ENCODE measurements around the gene TBC1D10A. TPM values are rescaled to one million over a fixed set of nuclear protein-coding genes. Genes with fewer than 3 reads are reported as not detected.
A peak's percentile ranks its signal among the peaks of the same experiment; 100 is the strongest.

TBC1D10A gene
- total RNA-seq, 2 donors from 2014 or later: 34.3 to 35.8 TPM

DNA sequence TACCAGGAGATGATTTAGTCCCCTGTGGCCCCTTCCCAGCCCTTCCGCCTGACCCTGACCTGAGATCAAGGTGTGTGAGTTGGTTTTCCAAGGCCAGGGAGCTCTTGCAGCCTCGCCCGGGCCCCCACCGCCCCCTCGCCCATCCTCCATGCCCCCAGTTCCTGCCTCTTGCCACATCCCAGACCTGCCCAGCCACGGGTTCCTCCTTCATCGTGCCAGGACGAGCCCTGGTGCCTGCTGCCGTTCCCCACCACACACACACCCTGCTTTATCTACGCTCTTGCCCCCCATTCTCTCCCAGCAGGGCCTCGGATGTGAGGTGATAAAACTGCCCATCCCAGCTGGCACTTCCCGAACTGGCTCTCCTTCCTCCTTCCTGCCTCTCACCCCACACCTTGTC, 78.8 kb downstream of the TBC1D10A start:
- H3K36me3 ChIP-seq: no peaks in the 10 kb centered on the region
- H3K9ac ChIP-seq (ENCODE audit: low read depth in 2 of 2, low read length in 2 of 2): peak overlapping the region in 1 of 2 donors; percentile 78
- peaks cover 19% of the 10 kb centered on the region for H3K4me1 ChIP-seq
- intact Hi-C loops (cut with DNase I): no loop called here
- H3K27ac ChIP-seq: peak overlapping the region; percentile 82
- TF ChIP-seq, protein P1, sequence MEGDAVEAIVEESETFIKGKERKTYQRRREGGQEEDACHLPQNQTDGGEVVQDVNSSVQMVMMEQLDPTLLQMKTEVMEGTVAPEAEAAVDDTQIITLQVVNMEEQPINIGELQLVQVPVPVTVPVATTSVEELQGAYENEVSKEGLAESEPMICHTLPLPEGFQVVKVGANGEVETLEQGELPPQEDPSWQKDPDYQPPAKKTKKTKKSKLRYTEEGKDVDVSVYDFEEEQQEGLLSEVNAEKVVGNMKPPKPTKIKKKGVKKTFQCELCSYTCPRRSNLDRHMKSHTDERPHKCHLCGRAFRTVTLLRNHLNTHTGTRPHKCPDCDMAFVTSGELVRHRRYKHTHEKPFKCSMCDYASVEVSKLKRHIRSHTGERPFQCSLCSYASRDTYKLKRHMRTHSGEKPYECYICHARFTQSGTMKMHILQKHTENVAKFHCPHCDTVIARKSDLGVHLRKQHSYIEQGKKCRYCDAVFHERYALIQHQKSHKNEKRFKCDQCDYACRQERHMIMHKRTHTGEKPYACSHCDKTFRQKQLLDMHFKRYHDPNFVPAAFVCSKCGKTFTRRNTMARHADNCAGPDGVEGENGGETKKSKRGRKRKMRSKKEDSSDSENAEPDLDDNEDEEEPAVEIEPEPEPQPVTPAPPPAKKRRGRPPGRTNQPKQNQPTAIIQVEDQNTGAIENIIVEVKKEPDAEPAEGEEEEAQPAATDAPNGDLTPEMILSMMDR (IDR thresholded peaks at IDR 0.05): no peak
- peaks cover 6% of the 10 kb centered on the region for H3K27me3 ChIP-seq
- peak; percentile 52 for DNase-seq
- no peaks in the 10 kb centered on the region for H3K9me3 ChIP-seq
- H3K4me3 ChIP-seq: no peak overlapping the region

DNA sequence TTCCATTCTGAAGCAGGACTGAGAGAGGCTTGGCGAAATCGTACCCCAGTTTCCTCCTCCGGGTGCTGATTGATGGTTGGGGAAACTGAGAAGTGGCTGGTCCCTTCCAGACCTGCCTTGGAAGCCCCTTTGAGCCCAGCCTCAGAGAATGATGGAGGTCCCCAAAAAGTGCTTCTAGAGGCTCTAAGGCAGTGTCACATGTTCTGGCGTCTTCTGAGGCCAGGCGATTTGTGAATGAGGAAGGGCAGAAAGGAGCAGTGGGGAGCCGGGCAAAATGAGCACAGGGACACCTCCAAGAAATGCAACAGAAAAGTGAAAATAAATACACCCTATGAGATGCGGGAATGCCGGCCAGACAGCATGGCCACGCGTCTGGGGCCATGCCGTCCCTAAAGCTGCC, 79.2 kb downstream of the TBC1D10A start:
- Histone ChIP-seq H3K9me3 (no peaks in the 10 kb centered on the region), H3K36me3 (no peaks in the 10 kb centered on the region), H3K9ac (ENCODE audit: low read depth in 2 of 2, low read length in 2 of 2) (peak overlapping the region in 1 of 2 donors; percentile 78), H3K4me3 (peak overlapping the region; percentile 61), H3K4me1 (peaks cover 15% of the 10 kb centered on the region), H3K27ac (peak overlapping the region; percentile 82), H3K27me3 (peaks cover 6% of the 10 kb centered on the region)
- peak; percentile 39 for DNase-seq
- intact Hi-C loops (cut with DNase I): no loop called here
- TF ChIP-seq, protein P1 (IDR thresholded peaks at IDR 0.05): no peak

DNA sequence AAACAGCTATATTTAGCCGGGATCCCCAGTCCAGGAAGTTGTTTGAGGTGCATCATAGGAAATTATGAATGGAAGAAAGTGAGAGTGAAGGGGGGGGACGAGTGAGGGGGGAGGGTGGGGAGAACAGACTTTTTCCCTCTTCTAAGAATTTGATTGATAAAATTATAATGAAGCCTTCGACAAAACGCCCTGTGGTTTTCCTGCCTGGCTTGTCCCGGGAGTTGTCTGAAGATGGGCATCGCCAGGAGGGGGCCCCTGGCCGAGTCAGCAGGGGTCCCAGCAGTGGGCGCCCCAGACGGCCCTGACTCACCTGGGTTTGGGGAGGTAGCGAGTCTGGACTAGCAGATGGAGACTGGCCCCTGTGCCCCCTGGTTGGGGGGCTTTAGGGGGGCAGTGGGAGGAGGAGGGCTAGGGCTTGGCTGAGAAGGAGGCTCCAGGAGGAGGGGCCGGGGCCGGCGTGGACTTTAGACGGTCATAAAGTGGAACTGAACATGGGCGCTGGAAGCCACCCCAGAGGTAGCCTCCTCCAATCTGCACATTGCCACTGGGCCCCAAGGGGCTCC, 79.8 kb downstream of the TBC1D10A start:
- TF ChIP-seq, protein P1 (IDR thresholded peaks at IDR 0.05): no peak
- Histone ChIP-seq H3K27ac (peak overlapping the region; percentile 82), H3K36me3 (no peaks in the 10 kb centered on the region), H3K9ac (ENCODE audit: low read depth in 2 of 2, low read length in 2 of 2) (peak overlapping the region; percentile 52 to 78), H3K27me3 (peaks cover 6% of the 10 kb centered on the region), H3K9me3 (no peaks in the 10 kb centered on the region), H3K4me1 (peaks cover 13% of the 10 kb centered on the region), H3K4me3 (peak overlapping the region; percentile 61)
- intact Hi-C loops (cut with DNase I): no loop called here
- DNase-seq: peak; percentile 87

DNA sequence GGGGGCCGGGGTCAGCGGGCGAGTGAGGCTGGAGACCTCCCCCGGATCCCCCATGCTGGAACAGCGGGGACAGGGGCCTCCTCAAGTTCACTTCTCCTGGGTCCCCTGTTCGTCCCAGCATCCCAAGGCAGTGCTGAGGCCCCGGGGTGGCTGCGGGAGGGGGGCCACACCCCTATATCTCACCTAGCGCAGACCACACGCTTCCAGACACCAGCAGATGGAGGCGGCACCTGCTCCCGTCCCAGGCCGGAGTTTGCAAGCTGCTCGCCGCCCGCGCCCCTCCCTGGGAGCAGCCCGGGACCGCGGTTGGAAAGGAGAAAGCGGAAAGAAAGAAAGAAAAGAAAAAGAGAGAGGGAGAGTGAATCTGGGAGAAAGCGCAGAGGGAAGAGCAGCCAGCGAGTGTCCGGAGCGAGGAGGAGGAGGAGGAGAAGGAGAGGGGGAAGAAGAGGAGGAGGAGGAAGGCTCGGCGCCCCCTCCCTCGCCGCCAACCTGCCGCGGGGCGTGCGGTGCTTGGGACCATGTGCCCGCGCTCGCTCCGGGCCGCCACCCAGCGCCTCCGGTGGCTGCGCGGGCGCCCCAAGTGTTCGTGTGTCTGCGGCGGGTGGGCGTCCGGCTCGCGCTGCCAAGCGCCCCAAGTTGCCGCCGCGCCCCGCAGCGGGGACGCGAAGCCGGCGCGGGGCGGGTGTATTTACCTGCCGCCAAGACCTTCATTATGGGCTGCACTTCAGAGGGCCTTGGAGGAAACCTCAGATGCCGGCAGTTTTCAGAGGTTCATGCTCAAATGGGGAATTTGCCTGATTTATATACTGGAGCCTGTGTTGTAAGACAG, 80.5 kb downstream of the TBC1D10A start, which contains the start of gene LIF:
LIF (minus strand) TSS at position 775 of the 829 bp plus-strand sequence; CDS start at position 711, 64 bp downstream.
- Histone ChIP-seq H3K9me3 (no peaks in the 10 kb centered on the region), H3K4me3 (peak within 1 kb of the TSS; percentile 61), H3K36me3 (no peaks in the 10 kb centered on the region), H3K9ac (ENCODE audit: low read depth in 2 of 2, low read length in 2 of 2) (peak within 1 kb of the TSS; percentile 61 to 78), H3K27me3 (peaks cover 6% of the 10 kb centered on the region), H3K27ac (peak within 1 kb of the TSS; percentile 82), H3K4me1 (peaks cover 13% of the 10 kb centered on the region)
- intact Hi-C loops (cut with DNase I): no loop called here
- DNase-seq: peak; percentile 42
- TF ChIP-seq, protein P1 (IDR thresholded peaks at IDR 0.05): no peak

DNA sequence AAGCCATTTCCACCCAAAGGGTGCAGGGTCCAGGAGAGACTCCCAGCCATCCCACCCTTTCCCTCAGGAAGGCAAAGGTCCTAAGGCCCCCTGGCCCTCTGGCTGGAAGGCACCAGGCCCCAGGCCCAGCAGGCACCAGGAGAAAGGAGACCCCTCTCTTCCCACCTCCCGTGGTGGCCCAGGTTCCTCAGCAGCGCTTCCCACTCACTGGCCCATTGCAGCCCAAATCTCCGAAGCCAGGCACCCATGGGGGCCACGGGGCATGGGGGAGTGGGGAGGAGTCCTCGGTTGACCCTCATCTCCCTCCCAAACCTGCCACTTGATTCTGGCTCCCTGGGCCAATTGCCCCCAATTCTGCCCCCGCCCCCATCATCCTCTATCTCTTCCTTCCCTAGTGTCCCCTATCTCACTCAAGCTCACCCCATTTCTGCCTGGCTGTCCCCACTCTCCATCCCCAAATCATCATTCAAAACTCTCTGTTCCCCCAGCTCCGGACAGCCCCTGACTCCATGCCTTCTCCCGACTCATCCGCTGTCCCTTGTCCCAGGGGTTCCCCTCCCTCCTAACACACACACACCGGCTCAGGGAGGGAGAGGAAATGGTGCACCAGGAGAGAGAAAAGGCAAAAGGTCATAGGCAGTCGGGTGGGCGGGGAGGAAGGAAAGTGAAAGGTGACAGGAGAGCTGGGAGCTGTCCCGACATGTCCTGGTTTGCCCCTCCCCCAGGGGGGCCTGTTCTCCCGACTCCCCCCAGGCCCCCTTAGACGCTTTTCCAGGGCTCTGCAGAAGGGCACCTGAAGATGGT, 81.4 kb downstream of the TBC1D10A start:
- peak overlapping the region; percentile 61 to 78 for H3K9ac ChIP-seq (ENCODE audit: low read depth in 2 of 2, low read length in 2 of 2)
- H3K36me3 ChIP-seq: no peaks in the 10 kb centered on the region
- peak overlapping the region; percentile 61 for H3K4me3 ChIP-seq
- no peaks in the 10 kb centered on the region for H3K9me3 ChIP-seq
- peak overlapping the region; percentile 82 for H3K27ac ChIP-seq
- TF ChIP-seq, protein P1 (IDR thresholded peaks at IDR 0.05): no peak
- DNase-seq: peak; percentile 79
- H3K27me3 ChIP-seq: peaks cover 6% of the 10 kb centered on the region
- H3K4me1 ChIP-seq: peaks cover 13% of the 10 kb centered on the region
- intact Hi-C loops (cut with DNase I): no loop called here

Data from colonic mucosa (tissue), 4 donors.